Fibroblast of lung (primary cell): ENCODE data around the gene GPR37L1. TPM values are rescaled to one million over a fixed set of nuclear protein-coding genes. Genes with fewer than 3 reads are reported as not detected.
A peak's percentile ranks its signal among the peaks of the same experiment; 100 is the strongest.
"Not testable (repeated sequence)": the region's sequence is repeated elsewhere in the genome, so short reads cannot be mapped to it uniquely, and the experiment has no call there.

Source experiments
- DNase-seq, 2 donors: peaks; one replicate each; pipeline versions ENCODE4 v3.0.0 to v3.0.0-alpha.2; 2010; ENCODE audit warnings: low read depth in 2 of 2
- H2AFZ ChIP-seq: 2 replicates; pipeline ENCODE4 v1.5.1; 2012; ENCODE audit warnings: low read length, control low read depth, inconsistent platforms
- H3K27ac ChIP-seq: 2 replicates; pipeline ENCODE4 v1.5.1; 2011; ENCODE audit warnings: low read length, control low read depth; ENCODE audit not compliant: insufficient read depth
- H3K27me3 ChIP-seq: 2 replicates; pipeline ENCODE4 v1.5.1; 2011; ENCODE audit warnings: mild to moderate bottlenecking, low read length; ENCODE audit not compliant: control insufficient read depth, insufficient read depth
- H3K36me3 ChIP-seq: 2 replicates; pipeline ENCODE4 v1.5.1; 2011; ENCODE audit warnings: low read length; ENCODE audit not compliant: control insufficient read depth, insufficient read depth
- H3K4me1 ChIP-seq: 2 replicates; pipeline ENCODE4 v1.5.1; 2011; ENCODE audit warnings: low read length; ENCODE audit not compliant: control insufficient read depth, insufficient read depth; ENCODE audit errors: extremely low read depth
- H3K4me2 ChIP-seq: 2 replicates; pipeline ENCODE4 v1.5.1; 2011; ENCODE audit warnings: low read length, control low read depth; ENCODE audit not compliant: insufficient read depth; ENCODE audit errors: extremely low read depth
- H3K4me3 ChIP-seq, 4 experiments: fragments of 200-600 bp in 1 of 4; sonication (generic) in 1 of 4; replicated peaks in 1 of 4; 2 replicates each; pipeline ENCODE4 v1.5.1; 2011 to 2016; ENCODE audit warnings: low read length in 4 of 4, low read depth in 3 of 4, mild to moderate bottlenecking in 3 of 4, control low read depth in 2 of 4, inconsistent platforms in 1 of 4, mixed read lengths in 1 of 4; ENCODE audit not compliant: insufficient read depth in 1 of 4; ENCODE audit errors: control extremely low read depth in 1 of 4
- H3K79me2 ChIP-seq: 2 replicates; pipeline ENCODE4 v1.5.1; 2012; ENCODE audit warnings: mild to moderate bottlenecking, low read length, inconsistent platforms; ENCODE audit not compliant: control insufficient read depth, insufficient read depth
- H3K9ac ChIP-seq: 2 replicates; pipeline ENCODE4 v1.5.1; 2011; ENCODE audit warnings: mild to moderate bottlenecking, low read length, control low read depth; ENCODE audit not compliant: insufficient read depth
- H3K9me3 ChIP-seq: 2 replicates; pipeline ENCODE4 v1.5.1; 2012; ENCODE audit warnings: low read depth, low read length; ENCODE audit not compliant: control insufficient read depth, insufficient read depth
- H4K20me1 ChIP-seq: 2 replicates; pipeline ENCODE4 v1.5.1; 2011; ENCODE audit warnings: low read length; ENCODE audit not compliant: control insufficient read depth, insufficient read depth; ENCODE audit errors: extremely low read depth
- CTCF ChIP-seq, 2 donors: IDR thresholded peaks in 1 of 2; conservative IDR thresholded peaks in 1 of 2; 1 replicate in 1 of 2; 2 replicates in 1 of 2; pipeline ENCODE4 v1.5.1; 2011 to 2012; ENCODE audit warnings: low read length in 2 of 2, control low read depth in 1 of 2, inconsistent platforms in 1 of 2, low read depth in 1 of 2, mild to moderate bottlenecking in 1 of 2
- EZH2 ChIP-seq: IDR thresholded peaks from 2 replicates; pipeline ENCODE4 v1.5.1; 2012; ENCODE audit warnings: low read length, control low read depth, mild to moderate bottlenecking; ENCODE audit errors: missing control alignments
- polyA plus RNA-seq, 2 donors: library from polyadenylated mRNA; depleted of rRNA in 1 of 2; stranded (reverse) in 1 of 2; unstranded in 1 of 2; fragments of >200 nt; gene quantifications; 2 replicates each; pipeline ENCODE4 v1.2.1, GENCODE V29; 2011 to 2012; ENCODE audit warnings: missing spikeins in 1 of 2
- total RNA-seq: library from RNA; depleted of rRNA; stranded (reverse); fragments of >200 nt; gene quantifications from 2 replicates; pipeline ENCODE4 v1.2.1, GENCODE V29; 2014

GPR37L1 gene
- total and polyA plus RNA-seq, 2 donors (not counting 1 experiment from before 2014, with no cell fraction given), result not detected

- Histone ChIP-seq H3K27ac (peak overlapping the region; percentile 34), H3K36me3 (no peaks in the 10 kb centered on the region), H2AFZ (peak overlapping the region; percentile 87), H3K79me2 (peaks cover 26% of the 10 kb centered on the region), H3K27me3 (peaks cover 2% of the 10 kb centered on the region), H3K9ac (peak overlapping the region; percentile 82), H3K9me3 (no peaks in the 10 kb centered on the region), H3K4me1 (peaks cover 10% of the 10 kb centered on the region), H3K4me2 (peak overlapping the region; percentile 83), H3K4me3 (peak overlapping the region; percentile 63 to 93 (median 75)), H4K20me1 (no peaks in the 10 kb centered on the region)
- DNase-seq, result no peak
- TF ChIP-seq CTCF (conservative IDR thresholded peaks at IDR 0.05 in 1 of 2, IDR thresholded peaks at IDR 0.05 in 1 of 2; ENCODE audit: low read depth in 1 of 2, low read length in 2 of 2) (no peak), EZH2 (no peak)
Measured at GRCh38 chr1:202145068-202145743, 22.5 kb downstream of the GPR37L1 start.

GRCh38 chr1:202145744-202146140, 23.0 kb downstream of the GPR37L1 start:
- not testable (repeated sequence) for H2AFZ ChIP-seq
- peak overlapping the region in 2 of 4 experiments; percentile 81 to 93 for H3K4me3 ChIP-seq

GRCh38 chr1:202146279-202146678, 23.6 kb downstream of the GPR37L1 start:
- H3K4me1 ChIP-seq, result peaks cover 10% of the 10 kb centered on the region
- H3K4me3 ChIP-seq, result no peak overlapping the region
- no peaks in the 10 kb centered on the region for H3K36me3 ChIP-seq
- H3K27ac ChIP-seq, result no peak overlapping the region
- TF ChIP-seq EZH2 (no peak), CTCF (conservative IDR thresholded peaks at IDR 0.05 in 1 of 2, IDR thresholded peaks at IDR 0.05 in 1 of 2; ENCODE audit: low read depth in 1 of 2, low read length in 2 of 2) (no peak)
- no peak for DNase-seq
- H4K20me1 ChIP-seq, result no peaks in the 10 kb centered on the region
- H3K79me2 ChIP-seq, result peaks cover 21% of the 10 kb centered on the region
- H3K4me2 ChIP-seq, result no peak overlapping the region
- H3K9me3 ChIP-seq, result no peaks in the 10 kb centered on the region
- H2AFZ ChIP-seq, result no peak overlapping the region
- H3K27me3 ChIP-seq, result peaks cover 2% of the 10 kb centered on the region
- H3K9ac ChIP-seq, result no peak overlapping the region

More at GRCh38 chr1:202145744-202146140, 23.0 kb downstream of the GPR37L1 start:
- not testable (repeated sequence) for H3K36me3 ChIP-seq, H3K9me3 ChIP-seq, H3K27me3 ChIP-seq, H3K27ac ChIP-seq, H3K9ac ChIP-seq, H4K20me1 ChIP-seq, H3K4me2 ChIP-seq, DNase-seq
- H3K4me1 ChIP-seq, result peaks cover 10% of the 10 kb centered on the region
- H3K79me2 ChIP-seq, result peaks cover 24% of the 10 kb centered on the region
